CD4-positive, alpha-beta T cell treated with Interleukin-10 for 1 hour (primary cell): Measurements from ENCODE around the gene HSP90AA1.
"Not testable (repeated sequence)": the region's sequence is repeated elsewhere in the genome, so short reads cannot be mapped to it uniquely, and the experiment has no call there.

Experiments used
- DNase-seq: peaks from one replicate; pipeline ENCODE4 v3.0.0-alpha.2; 2020

Gene HSP90AA1

GRCh38 chr14:102092806-102093205 lies 6.0 kb upstream of the HSP90AA1 start:
- DNase-seq = no peak

- DNase-seq = no peak
Observed at GRCh38 chr14:102090713-102091112, 3.9 kb upstream of the HSP90AA1 start.

- no peak for DNase-seq
Observed at GRCh38 chr14:102089621-102090343, 2.9 kb upstream of the HSP90AA1 start.

GRCh38 chr14:102088012-102088792 lies 1.4 kb upstream of the HSP90AA1 start:
- peak; percentile 63 for DNase-seq

- no peak for DNase-seq
Observed at GRCh38 chr14:102087762-102088011, 843 bp upstream of the HSP90AA1 start.

- no peak for DNase-seq
Observed at GRCh38 chr14:102086709-102086971, 204 bp downstream of the HSP90AA1 start.

GRCh38 chr14:102085948-102086708 lies 716 bp downstream of the HSP90AA1 start:
- DNase-seq = peak; percentile 76

- peak; percentile 39 for DNase-seq
Observed at GRCh38 chr14:102085488-102085887, 1.4 kb downstream of the HSP90AA1 start.

GRCh38 chr14:102084931-102085330 lies 1.9 kb downstream of the HSP90AA1 start:
- DNase-seq = no peak

- not testable (repeated sequence) for DNase-seq
Observed at GRCh38 chr14:102084522-102084921, 2.3 kb downstream of the HSP90AA1 start.

GRCh38 chr14:102081231-102082080 lies 5.4 kb downstream of the HSP90AA1 start:
- no peak for DNase-seq

GRCh38 chr14:102080183-102081080 lies 6.4 kb downstream of the HSP90AA1 start:
- peak; percentile 44 for DNase-seq

- peak; percentile 54 for DNase-seq
Observed at GRCh38 chr14:102079700-102079979, 7.2 kb downstream of the HSP90AA1 start.

- peak; percentile 60 for DNase-seq
Observed at GRCh38 chr14:102078831-102079699, 7.8 kb downstream of the HSP90AA1 start.

GRCh38 chr14:102078361-102078791 lies 8.5 kb downstream of the HSP90AA1 start:
- DNase-seq = peak; percentile 55

- peak; percentile 61 for DNase-seq
Observed at GRCh38 chr14:102077382-102077709, 9.5 kb downstream of the HSP90AA1 start.

GRCh38 chr14:102075155-102075554 lies 11.7 kb downstream of the HSP90AA1 start:
- peak; percentile 54 for DNase-seq

GRCh38 chr14:102074415-102074964 lies 12.4 kb downstream of the HSP90AA1 start:
- peak; percentile 40 for DNase-seq

- DNase-seq = peak; percentile 28
Observed at GRCh38 chr14:102071283-102071998, 15.4 kb downstream of the HSP90AA1 start.

GRCh38 chr14:102066041-102066451 lies 20.8 kb downstream of the HSP90AA1 start:
- DNase-seq = no peak
